CD4-positive, alpha-beta T cell treated with Interferon alpha-2 for 1 hour (primary cell): Measurements from ENCODE around the gene HOXB8.
A peak's percentile ranks its signal among the peaks of the same experiment; 100 is the strongest.

Source experiments
- DNase-seq, 2 donors: peaks; one replicate each; pipeline ENCODE4 v3.0.0-alpha.2; 2020 to 2022

The HOXB8 gene

GRCh38 chr17:48615047-48615962 lies at the start of gene HOXB8:
Gene HOXB8, minus strand, starts transcription at chr17:48615292. Its CDS starts 588 bp downstream, at chr17:48614704.
- DNase-seq: no peak

- DNase-seq: no peak
Measured at GRCh38 chr17:48663134-48663924, 48.2 kb upstream of the HOXB8 start.

- DNase-seq: no peak
Measured at GRCh38 chr17:48655913-48656312, 40.8 kb upstream of the HOXB8 start.

- DNase-seq: no peak
Measured at GRCh38 chr17:48649741-48650140, 34.6 kb upstream of the HOXB8 start.

GRCh38 chr17:48647963-48648245 lies 32.8 kb upstream of the HOXB8 start:
- DNase-seq: no peak

- DNase-seq: peak in 1 of 2 donors; percentile 19
Measured at GRCh38 chr17:48647103-48647962, 32.2 kb upstream of the HOXB8 start.

- peak; percentile 10 to 52 for DNase-seq
Measured at GRCh38 chr17:48646183-48647102, 31.4 kb upstream of the HOXB8 start.

GRCh38 chr17:48645639-48646182 lies 30.6 kb upstream of the HOXB8 start:
- no peak for DNase-seq

GRCh38 chr17:48644910-48645557 lies 29.9 kb upstream of the HOXB8 start:
- no peak for DNase-seq

- no peak for DNase-seq
Measured at GRCh38 chr17:48644159-48644558, 29.1 kb upstream of the HOXB8 start.

GRCh38 chr17:48643697-48644012 lies 28.6 kb upstream of the HOXB8 start:
- no peak for DNase-seq

GRCh38 chr17:48642843-48643696 lies 28.0 kb upstream of the HOXB8 start:
- DNase-seq: no peak

- no peak for DNase-seq
Measured at GRCh38 chr17:48642059-48642842, 27.2 kb upstream of the HOXB8 start.

- no peak for DNase-seq
Measured at GRCh38 chr17:48641541-48642058, 26.5 kb upstream of the HOXB8 start.

- no peak for DNase-seq
Measured at GRCh38 chr17:48640858-48641180, 25.7 kb upstream of the HOXB8 start.

GRCh38 chr17:48639982-48640857 lies 25.1 kb upstream of the HOXB8 start:
- DNase-seq: no peak

GRCh38 chr17:48639136-48639535 lies 24.0 kb upstream of the HOXB8 start:
- DNase-seq: no peak
